IPS-NIHi7 (cell line): Measurements from ENCODE around the gene RFPL2.

Experiments
- DNase-seq: peaks from one replicate; pipeline ENCODE4 v3.0.0; 2012; ENCODE audit warnings: mixed read lengths; ENCODE audit errors: extremely low spot score

The RFPL2 gene

DNA sequence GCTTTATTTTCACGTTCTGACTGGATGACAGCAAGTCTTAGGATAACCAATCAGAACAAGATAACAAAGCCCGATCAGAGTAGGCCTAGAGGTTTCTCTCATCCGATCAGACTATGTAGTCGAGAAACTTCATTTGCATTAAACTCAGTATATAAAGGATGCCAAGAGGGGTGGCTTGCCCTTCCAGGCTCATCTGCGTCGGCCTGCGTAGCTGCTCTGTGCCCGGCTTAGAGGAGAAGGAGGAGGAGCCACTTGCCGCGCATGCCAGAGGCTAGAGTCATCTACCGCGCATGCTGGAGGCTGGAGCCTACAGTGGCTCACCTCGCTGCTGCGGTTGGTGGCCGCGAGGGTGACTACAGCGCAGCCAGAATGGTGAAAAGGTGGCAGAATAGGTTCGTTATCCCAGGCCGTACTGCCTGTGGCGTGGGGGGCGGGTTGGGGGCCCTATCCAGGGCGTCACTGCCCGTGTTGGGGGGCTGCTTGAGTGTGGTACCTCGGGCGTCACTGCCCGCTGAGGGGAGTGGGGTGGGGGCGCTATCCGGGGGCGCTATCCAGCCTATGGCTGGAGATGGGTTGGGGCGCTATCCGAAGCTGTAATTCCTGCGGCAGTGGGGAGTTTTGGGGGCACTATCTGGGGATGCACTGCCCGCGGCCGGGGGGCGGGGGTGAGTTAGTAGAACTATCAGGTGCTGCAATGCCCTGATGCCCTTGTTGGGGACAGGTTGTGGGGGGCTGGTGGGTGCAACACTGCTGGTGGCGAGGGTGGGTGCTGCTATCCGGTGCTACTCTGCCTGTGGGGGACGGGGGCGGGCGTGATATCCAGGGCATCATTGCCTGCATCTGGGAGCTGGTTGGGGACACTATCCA, at the start of gene RFPL2:
TSS of gene RFPL2 (minus strand) at position 218 of the 867 bp plus-strand sequence. CDS start 2,622 bp downstream, outside the sequence.
- DNase-seq = peak; percentile 79

DNA sequence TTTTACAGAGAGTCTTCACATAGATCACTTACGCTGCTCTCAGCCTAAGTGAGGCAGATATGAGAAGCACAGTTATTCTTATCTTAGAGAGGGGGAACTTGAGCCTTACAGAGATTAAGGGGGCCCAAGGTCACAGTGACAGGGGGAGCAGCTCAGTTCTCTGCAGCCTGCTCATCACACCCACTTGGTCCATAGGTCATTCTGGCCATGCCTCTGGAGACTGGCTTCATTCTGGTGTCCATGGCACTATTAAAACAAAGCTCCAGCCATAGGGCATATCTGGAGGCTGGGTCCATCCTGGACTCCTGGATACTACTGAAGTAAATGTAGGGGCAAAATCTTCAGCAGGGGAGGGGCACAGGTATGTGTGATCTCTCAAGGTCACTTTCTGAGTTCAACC, 44.4 kb upstream of the RFPL2 start:
- no peak for DNase-seq

DNA sequence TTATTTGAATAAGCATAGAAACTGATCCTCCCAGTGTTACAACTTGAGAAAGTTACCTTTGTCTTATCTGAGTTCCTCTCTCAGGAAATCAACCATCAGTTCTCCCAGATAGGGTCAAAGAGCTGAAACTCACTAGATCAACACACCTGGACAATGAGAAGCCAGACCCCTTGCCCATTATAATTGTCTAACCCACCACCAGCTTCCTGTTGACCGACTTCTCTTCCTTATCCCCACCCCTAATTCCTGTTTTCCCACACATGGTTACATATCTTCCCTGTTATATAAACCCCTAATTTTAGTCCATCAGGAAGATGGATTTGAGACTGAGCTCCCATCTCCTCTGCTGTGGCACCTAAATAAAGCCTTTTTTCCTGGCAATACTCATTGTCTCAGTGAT, 43.4 kb upstream of the RFPL2 start:
- DNase-seq = no peak

DNA sequence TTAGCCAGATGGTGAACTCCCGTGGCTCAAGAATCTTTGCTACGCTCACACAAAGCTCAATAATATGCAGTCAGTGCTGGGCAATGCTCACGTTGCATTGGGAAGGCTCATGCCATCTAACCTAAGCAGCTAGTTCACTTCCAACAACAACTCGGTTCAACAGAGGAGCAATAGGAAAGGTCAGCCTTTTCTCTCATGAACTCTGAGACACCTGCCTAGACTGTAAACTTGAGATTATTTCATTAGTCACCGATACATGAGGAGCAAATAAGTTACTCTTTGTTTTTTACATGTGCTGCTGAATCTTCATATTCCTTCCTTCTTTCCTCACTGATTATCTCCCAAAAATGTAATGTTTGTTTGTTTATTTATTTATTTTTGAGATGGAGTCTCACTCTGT, 41.3 kb upstream of the RFPL2 start:
- no peak for DNase-seq

DNA sequence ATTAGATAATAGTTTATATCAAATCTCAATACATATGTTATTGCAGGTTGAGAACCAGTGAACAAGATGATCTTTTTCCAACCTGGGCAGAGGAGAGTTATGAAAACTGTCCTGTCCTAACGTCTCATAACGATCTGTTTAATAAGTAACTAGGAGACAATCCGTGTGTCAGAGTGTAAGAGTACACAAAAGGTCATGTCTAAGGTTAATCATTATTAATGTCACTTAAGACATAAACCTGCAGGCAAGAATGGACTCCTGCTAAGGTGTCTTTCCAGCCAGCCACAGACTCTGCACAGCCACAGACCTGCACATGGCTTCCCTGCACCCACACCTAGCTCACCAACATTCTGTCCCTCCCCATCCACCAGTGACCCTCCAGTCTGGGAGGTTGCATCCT, 40.2 kb upstream of the RFPL2 start:
- no peak for DNase-seq

DNA sequence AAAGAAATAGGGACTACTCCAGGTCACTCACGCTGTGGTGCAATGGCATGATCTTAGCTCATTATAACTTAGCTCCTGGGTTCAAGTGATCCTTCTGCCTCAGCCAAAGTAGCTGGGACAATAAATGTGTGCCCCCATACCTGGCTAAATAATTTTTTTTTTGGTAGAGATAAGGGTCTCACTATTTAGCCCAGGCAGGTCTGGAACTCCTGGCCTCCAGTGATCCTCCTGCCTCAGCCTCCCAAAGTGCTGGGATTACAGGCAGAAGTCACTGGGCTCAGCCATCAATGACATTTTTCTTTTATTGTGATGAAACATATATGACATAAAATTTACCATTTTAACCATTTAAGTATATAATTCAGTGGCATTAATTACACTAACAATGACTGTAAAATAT, 39.7 kb upstream of the RFPL2 start:
- no peak for DNase-seq

DNA sequence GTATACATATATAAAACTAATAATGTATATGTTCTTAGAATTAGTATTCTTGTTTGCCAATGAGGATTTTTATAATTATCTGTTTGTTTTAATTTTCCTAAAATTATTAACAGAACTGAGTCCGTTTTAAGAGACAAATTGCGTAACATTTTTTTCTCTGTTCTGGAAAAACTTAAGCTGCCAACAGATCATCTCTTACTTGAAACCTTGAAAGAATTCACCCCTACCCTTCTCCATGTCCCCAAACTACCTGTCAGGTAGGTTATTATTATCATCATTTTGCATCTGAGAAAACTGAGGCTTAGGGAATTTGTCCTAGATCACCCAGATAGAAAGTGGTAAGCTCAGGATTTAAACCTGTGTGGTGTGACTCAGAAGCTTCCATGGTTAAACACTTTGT, 35.6 kb upstream of the RFPL2 start:
- DNase-seq = no peak

DNA sequence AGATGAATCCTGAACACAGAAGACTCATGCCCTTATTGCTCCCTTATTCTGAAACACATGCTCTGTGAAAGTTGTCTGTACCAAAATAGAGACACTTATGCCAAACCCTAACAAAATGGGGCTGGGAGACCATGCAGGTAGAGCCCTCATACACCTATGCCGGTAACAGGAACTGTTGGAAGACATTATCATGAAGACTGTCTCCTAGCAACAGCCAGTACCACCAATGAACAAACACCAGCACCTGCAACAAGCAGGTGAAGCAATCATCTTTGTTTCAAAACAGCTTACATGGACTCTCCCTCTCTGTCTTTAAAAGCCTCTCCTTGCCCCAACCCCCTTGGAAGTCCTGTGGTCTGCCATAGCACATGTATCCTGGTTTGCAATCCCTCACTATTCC, 33.0 kb upstream of the RFPL2 start:
- no peak for DNase-seq

DNA sequence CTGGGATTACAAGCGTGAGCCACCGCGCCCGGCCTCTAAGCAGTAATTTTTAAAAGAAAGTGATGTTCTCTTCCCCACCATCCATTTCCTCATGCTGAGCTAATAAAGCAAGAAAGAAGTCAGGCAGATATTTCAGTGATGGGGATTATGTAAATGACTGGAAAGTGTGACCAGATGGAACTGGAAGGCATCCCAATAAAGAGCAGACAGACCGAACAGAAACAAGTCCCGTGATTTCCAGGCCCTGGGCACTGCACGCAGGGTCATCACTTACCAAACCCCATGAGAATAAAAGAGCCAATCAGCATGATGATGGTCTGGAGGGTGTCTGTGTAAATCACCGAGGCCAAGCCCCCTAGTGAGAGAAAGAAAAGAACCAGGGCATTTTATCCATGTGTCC, 32.1 kb upstream of the RFPL2 start:
- no peak for DNase-seq

DNA sequence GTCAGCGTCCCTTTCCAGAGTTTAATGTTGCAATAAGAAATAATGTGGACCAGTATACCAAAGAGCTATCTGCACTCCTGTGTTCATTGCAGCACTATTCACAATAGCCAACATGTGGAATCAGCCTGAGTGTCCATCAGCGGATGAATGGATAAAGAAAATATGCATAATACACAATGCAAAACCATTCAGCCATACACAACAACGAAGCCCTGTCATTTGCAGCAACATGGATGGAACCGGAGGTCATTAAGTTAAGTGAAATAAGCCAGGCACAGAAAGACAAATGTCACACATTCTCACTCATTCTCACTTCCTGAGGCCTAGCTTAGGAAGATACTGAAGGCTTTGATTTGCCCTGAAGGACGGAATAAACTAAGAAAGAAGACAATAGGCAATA, 28.2 kb upstream of the RFPL2 start:
- no peak for DNase-seq

DNA sequence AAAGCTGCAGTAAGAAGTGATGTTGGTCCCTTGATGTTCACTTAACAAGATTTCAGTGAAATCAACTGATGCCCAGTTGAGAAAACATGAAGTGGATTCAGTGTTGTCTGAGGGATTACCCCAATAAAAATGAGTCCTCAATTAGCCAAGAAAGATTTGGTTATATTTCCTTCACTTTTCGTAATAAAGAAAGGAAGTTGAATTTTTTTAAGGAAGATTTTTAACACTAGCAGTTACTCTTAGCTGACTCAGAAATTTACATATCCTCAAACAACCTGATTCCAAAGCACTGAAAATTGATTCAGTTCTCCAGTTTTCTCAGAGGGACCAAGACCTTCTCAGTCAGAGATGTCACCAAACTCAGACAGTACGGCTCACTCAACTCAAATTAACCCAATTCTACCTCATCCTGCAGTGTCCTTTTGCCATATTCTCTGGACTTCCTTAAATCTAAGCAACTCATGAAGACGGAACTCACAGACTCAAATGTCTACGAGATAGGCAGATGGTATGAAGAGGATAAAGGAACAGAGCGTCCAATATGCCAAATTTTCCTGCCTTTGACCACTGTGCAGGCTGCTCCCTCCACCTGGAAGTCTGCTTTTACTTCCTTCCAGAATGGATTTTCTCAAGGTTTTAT, 27.4 kb upstream of the RFPL2 start:
- DNase-seq = no peak

DNA sequence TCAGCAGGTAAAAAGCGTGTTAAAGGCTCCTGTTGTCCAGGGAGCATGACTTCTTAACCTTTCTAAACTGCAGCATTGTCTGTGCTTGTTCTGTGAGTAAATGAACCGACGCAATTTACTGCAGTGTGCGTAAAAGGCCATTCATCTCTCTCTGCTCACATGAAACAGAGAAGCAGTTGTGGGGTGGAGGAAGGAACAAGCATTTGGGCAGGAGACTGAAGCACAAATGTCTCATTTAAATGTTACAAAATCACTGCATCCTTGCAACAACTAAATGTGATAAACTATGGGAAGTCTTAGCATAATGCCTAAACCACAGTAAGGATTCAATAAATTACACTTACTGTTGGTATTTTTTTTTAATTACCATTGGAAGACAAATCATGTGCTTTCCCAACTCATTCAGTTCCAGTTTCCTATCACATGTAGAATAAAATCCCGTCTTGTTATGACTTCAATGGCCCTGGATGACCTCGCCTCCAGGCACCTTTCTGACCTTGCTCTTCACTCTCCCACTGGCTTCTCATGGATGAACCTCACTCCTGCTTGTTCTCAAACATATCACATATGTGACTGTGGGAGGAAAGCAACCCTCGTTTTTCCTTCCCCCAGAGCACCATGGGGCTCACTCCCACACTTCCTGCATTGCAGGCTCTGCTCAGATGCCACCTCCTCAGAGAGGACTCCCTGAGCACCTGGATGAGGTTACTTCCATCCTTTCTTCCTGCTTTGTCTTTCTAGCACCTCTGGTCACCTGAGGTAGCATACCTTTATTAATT, 21.6 kb upstream of the RFPL2 start:
- DNase-seq = no peak

DNA sequence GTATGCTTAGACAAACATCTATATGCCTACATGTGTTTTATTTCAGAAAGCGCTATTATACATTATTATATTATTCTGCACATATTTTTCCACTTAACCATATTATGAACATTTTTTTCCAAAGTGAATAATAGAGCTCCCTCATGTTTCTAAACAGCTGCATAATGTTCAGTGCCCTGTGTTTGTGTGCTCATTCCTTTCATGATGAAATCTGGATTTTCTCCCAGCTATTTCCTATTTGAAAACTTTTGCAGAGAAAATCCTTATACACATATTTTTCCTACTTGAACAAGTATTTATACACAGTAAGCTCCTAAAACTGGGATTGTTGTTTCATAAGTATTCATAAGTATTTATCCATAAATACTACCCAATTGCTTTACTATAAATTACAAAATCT, 18.1 kb upstream of the RFPL2 start:
- no peak for DNase-seq

DNA sequence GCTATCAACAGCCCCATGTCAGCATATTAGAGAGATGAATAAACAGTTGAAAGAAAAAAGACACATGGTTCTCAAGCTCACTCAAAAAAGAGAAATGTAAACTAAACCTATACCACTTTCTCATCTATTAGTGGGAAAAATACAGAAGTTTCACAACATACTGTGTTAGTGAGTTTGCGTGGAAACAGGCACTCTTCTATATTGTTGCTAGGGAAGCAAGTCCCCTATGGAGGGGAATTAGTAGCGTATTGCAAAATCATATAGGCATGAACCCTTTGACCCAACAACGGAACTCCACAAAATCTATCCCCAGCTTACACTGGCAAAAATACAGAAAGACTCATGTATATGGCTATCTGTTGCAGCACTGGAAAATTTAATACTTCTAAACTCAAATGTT, 14.2 kb upstream of the RFPL2 start:
- no peak for DNase-seq

DNA sequence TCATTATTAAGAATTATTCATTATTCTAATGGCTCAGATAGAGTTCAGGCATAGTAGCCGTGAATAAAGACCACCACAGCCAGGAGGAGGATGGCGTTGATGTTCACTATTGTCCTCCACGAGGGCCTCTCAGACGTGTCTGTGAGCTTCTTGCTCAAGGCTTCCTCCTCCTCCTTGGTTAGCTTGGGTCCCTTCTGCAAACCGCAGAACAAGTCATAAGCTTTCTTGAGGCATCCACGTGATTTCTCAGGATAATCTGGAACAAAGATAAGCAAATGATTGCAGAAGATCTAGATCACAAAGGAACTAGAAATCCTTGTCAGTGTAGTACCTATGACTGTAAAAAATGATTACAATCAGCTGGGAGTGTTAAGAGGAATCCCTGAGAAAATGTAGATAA, 13.6 kb upstream of the RFPL2 start:
- DNase-seq = no peak

DNA sequence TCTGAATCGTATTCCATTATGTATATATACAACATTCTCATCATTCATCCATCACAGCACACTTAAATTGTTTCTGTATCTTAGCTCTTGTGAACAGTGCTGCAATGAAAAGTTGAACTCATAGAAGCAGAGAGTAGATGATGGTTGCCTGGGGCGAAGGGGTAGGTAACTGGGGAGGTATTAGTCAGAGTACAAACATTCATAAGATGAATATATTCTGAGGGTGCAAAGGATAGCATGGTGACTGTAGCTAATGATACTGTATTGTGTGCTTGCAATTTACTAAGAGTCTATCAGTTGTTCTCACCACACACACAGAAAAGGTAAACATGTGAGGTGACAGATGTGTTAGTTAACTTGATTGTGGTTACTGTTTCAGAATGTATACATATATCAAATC, 12.6 kb upstream of the RFPL2 start:
- DNase-seq = no peak

DNA sequence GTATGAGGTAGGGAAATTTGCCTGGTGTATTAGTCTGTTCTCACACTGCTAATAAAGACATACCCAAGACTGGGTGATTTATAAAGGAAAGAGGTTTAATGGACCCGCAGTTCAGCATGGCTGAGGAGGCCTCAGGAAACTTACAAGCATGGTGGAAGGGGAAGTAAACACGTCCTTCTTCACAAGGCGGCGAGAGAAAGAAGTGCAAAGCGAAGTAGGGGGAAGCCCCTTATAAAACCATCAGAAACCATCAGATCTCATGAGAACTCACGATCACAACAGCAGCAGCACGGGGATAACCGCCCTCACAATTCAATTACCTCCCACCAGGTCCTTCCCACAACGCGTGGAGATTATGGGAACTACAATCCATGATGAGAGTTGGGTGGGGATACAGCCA, 12.0 kb upstream of the RFPL2 start:
- DNase-seq = no peak

DNA sequence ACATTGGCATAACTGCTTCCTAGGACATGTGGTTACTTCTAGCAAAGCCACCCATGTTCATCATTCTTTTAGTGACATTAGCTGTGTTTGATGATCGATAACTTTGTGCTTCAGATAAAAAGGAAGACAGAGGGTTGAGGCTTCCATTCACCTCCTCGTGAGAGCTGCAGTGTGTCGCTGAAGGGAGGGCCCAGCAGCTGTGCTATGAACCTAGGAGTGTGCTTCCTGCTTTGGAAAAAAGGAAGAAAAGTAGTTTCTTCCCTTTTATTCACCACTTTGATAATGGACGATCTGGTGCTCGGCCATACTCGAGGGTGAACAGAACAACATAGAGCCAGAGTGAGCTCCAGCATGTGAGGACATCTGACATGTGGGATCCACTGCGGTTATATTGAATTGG, 6.1 kb upstream of the RFPL2 start:
- no peak for DNase-seq

DNA sequence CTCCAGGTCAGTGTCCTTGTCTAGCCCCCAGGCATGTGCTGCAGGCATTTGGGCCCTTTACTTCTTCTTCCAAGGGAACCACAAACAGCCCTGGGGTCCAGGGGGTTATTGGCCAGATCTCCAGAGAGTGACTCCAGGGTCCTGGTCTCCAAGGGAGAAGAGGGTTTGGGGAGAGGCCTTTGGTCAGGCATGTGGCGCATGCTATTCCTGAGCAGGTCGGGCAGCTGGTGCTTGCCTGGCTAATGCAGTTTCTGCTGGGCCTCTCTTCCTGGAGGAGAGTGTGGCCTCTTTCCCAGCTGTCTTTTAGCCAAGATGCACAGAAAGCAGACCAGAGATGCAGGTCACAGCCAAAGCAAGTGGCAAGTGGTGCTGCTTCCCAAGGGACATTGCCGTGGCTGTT, 3.8 kb upstream of the RFPL2 start:
- DNase-seq = no peak

DNA sequence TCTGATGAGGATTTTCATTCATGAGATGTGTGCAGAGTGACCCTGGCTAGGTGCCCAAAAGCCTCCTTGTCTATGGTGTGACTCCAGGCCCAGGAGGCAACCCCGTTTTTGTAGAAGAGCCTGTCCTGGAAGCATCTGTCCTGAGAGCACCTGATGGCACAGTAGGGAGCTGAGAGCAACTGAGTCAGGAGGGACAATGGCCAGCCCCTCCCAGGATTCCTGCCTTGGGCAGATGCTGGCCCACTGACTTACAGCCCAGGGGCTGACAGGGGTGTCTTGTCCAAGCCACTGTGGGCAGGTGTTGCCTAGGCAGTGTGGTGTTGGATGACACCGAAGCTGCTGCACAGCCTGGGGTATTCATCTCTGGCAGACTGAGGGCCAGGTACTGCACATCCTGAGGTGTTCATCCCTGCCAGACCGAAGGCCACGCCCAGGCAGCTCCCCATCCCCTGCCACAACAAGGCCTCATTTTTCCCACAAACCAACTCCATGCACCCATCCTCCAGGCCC, 3.2 kb upstream of the RFPL2 start:
- no peak for DNase-seq

DNA sequence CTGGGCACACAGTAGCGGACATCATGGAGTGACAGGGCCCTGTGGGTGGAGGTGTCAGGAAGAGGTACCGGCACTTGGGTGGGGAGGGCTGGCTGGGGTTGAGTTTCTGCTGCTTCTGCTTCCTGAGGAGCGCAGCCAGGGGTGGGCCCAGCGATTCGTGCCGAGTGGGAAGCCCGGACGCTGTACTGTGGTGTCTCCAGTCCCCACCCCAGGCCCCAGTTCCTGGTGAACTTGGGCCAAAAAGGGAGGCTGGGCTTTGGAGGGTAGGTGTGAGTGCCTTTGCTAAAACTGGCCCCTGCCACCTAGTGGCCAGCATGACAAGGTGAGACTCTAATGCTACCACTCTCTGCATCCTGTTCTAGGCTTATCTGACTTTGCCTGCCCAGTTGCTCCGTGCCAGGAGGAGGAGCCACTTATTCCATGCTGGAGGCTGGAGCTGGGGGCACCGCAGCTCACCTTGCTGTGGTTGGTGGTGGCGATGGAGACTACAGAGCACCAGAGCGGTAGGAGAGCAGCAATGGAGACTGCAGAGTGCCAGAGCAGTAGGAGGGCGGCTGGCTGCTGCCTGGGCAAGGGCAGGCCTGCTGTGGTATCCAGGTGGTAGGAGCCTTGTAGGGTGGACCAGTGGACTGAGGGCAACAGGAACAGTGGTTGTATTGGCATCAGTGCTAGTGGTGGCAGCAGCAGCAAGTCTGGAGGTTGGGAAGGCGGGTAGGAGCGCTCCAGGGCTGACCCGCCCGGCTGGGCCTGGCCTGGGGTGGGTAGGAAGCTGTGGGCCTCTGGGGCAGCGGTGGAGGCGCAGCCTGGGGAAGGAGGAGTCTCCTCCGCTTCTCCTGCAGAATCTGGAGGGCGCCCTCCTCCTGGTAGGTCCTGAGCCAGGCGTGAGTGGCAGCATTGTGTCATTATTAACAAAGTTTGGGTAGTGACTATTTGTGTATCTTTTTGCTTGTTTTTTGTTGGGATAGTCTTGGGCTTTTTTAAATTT, 2.2 kb upstream of the RFPL2 start:
- peak; percentile 56 for DNase-seq
